Measurements from ENCODE around the gene GGN.
A peak's percentile ranks its signal among the peaks of the same experiment; 100 is the strongest.
"Not testable (repeated sequence)": the region's sequence is repeated elsewhere in the genome, so short reads cannot be mapped to it uniquely, and the experiment has no call there.

GGN gene

DNA sequence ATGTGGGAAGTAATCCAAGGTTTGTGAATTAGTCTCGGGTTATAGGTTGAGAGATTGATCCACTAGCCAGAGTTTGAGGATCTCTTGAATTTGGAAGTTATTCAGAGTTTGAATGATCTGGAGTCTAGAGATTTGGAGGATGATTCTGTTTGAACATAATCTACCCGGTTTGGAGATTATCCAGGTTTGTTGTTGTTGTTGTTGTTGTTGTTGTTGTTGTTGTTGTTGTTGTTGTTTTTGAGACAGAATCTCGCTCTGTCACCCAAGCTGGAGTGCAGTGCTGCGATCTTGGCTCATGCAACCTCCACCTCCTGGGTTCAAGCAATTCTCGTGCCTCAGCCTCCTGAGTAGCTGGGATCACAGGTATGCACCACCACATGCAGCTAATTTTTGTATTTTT, 24.1 kb upstream of the GGN start:
- DNase-seq (ENCODE audit: low spot score); FAIRE-seq: not testable (repeated sequence)

DNA sequence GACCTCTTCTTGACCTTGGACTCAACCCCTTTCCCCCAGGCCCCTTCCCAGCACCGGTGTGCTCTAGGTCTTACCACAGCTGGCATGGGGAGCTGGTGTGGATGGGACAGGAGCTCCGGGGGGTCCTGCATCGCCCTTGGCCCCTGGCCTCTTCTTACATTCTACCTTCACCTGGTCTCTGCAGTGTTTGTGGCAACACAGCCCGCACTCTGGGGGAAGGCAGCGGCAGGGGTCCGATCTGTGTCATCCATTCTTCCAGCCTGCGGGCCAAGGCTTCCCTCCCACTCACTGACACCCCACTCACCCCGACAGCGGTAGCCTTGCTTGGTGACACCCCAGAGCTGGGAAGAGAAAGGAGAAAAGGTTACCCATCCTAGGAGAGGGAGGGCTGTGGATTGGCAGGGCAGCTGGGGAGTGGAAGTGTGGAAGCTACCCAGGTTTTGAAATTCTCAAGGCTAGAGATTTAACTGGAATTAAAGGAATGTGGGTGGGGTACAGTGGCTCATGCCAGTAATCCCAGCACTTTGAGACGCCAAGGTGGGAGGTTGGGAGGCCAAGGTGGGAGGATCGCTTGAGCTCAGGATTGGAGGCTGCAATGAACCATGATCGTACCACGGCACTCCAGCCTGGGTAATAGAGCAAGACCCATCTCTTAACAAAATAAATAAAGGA, 23.3 kb upstream of the GGN start:
- DNase-seq (ENCODE audit: low spot score) (no peak), FAIRE-seq (no peak)

- not testable (repeated sequence) for FAIRE-seq; DNase-seq (ENCODE audit: low spot score)
These were observed 22.6 kb upstream of the GGN start for GRCh38 chr19:38410407-38410806.

- no peak for FAIRE-seq
- DNase-seq (ENCODE audit: low spot score): peak; percentile 31
These were observed 21.8 kb upstream of the GGN start for GRCh38 chr19:38409631-38410133.

GRCh38 chr19:38405276-38405675, 17.4 kb upstream of the GGN start:
- no peak for FAIRE-seq
- DNase-seq (ENCODE audit: low spot score): no peak

- FAIRE-seq (no peak), DNase-seq (ENCODE audit: low spot score) (no peak)
These were observed 17.0 kb upstream of the GGN start for GRCh38 chr19:38404858-38405257.

DNA sequence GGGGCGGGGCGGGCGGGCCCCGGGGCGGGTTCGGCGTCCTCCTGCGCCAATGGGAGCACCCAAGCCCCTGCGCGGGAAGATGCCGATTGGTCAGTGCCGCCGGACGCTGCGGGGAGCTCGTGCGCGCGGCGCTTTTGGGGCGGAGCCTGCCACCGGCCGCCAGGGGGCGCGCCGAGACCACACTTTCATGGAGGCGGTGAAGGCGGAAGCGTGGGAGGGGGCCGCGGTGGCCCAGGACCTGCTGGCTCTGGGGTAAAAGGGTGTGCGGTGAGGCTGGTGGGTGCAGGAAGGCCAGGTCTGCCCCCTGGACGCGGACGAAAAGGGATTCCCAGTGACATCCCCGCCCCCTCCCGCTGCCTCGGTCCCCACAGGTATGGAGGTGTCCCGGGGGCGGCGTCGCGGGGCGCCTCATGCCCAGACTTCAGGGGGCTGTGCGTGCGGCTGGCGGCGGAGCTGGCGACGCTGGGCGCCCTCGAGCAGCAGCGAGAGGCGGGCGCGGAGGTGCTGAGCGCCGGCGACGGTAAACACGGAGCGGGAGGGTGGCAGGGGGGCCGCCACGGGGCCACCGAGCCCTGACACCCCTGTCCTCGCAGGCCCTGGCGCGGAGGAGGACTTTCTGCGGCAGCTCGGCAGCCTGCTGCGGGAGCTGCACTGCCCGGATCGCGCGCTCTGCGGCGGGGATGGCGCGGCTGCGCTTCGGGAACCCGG, 15.3 kb upstream of the GGN start, which contains the start of gene FAM98C:
TSS of gene FAM98C (plus strand) at position 127 of the 708 bp plus-strand sequence. CDS start at position 188, 61 bp downstream.
- FAIRE-seq (peak; percentile 50), DNase-seq (ENCODE audit: low spot score) (peak; percentile 99)

DNA sequence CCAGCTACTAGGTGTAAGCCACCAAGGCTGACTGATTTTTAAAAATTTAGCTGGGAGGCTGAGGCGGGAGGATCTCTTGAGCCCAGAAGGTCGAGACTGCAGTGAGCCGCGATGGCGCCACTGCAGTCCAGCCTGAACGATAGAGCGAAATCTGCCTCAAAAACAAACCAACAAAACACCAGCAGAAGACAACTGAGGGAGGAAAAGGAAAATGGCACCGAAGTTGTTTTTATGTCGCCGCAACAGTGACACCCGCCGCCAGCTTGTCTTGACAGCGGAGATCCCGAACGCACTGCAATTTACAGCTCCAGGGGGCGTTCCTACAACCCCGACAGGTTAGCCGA, 14.8 kb upstream of the GGN start:
- no peak for DNase-seq (ENCODE audit: low spot score)
- FAIRE-seq: no peak

- no peak for FAIRE-seq
- no peak for DNase-seq (ENCODE audit: low spot score)
These were observed 13.3 kb upstream of the GGN start for GRCh38 chr19:38401148-38401547.

GRCh38 chr19:38400361-38400760, 12.5 kb upstream of the GGN start:
- no peak for FAIRE-seq
- no peak for DNase-seq (ENCODE audit: low spot score)

GRCh38 chr19:38399537-38399936, 11.7 kb upstream of the GGN start:
- DNase-seq (ENCODE audit: low spot score) (no peak), FAIRE-seq (no peak)

DNA sequence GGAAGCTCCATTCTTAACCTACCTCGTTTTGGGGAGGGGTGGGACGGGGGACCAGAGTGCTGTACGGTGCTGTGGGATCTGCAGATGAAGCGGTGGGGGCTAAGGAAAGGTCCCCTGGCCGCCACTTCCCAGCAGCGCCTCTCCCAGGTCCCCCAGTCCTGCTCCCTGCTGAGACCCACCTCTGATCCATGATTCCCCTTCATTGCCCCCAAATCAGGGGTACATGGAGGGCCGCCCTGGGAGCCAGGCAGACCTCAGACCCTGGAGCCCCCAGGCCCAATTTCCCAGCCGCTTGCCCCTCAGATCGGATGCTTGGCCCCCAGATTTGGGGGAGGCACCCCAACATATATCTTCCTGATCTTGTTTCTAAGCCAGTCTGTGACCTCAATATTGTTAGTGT, 11.2 kb upstream of the GGN start:
- DNase-seq (ENCODE audit: low spot score) (no peak), FAIRE-seq (no peak)

- FAIRE-seq (no peak), DNase-seq (ENCODE audit: low spot score) (no peak)
These were observed 7.7 kb upstream of the GGN start for GRCh38 chr19:38395381-38396114.

DNA sequence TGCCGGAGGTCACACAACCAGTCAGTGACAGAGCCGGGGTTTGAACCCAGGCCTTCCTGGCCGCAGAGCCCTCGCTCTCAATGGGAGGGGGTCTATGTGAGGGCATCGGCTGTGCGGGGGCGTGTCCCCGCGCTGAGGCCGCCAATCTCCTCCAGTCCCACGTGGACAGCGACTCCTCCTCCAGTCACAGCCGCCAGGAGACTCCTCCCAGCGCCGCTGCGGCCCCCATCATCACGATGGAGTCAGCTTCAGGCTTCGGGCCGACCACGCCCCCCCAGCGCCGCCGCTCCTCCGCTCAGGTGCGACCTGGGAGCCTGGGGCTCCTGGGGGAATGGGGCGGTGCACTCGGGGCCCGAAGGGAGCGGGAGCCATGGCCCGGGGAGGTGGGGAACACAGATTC, 6.7 kb upstream of the GGN start:
- FAIRE-seq: no peak
- DNase-seq (ENCODE audit: low spot score): no peak

DNA sequence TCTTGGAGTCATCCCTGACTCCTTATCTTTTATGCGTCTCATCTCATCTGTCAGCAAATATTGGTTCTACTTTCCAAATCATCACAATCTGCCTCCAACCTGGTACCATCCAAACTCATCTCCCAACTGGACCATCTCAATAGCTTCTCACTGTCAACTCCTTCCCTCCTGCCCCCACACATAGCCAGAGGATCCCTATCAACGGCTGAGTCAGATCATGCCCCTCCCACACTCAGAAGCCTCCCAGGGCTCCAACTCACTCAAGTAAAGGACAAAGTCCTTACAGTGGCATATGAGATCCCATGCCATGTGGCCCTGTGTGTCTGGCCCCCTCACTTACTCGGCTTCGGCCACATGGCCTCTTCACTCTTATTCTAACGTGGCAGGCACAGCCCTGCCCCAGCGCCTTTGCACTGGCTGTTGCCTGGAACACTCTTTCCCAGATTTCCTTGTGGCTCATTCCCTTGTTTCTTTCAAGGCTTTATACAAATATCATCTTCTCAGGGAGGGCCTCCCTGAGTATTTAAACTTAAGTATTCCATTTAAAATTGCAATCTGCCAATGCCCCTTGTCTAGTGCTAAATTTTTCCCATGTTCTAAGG, 5.0 kb upstream of the GGN start:
- DNase-seq (ENCODE audit: low spot score) (no peak), FAIRE-seq (peak; percentile 37)

DNA sequence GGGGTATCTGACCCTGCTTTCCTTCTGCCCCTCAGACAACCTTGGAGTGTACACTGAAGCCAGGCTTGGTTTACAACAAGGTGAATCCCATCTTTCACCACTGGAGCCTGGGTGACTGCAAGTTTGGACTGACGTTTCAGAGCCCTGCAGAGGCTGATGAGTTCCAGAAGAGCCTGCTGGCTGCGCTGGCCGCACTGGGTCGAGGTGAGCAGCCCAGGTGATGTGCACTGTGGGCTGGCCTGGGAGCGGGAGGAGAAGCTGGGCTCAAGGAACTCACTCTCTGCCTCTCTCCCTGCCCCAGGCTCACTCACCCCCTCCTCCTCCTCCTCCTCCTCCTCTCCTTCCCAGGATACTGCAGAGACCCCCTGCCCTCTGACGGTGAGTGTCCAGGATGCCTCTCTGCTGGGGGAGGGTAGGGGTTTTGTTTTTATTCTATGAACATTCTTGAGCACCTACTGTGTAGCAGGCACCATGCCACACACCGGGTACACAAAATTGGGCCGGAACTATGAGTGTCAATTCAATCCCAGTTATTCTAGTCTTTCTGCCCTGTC, 4.2 kb upstream of the GGN start:
- FAIRE-seq: no peak
- no peak for DNase-seq (ENCODE audit: low spot score)

DNA sequence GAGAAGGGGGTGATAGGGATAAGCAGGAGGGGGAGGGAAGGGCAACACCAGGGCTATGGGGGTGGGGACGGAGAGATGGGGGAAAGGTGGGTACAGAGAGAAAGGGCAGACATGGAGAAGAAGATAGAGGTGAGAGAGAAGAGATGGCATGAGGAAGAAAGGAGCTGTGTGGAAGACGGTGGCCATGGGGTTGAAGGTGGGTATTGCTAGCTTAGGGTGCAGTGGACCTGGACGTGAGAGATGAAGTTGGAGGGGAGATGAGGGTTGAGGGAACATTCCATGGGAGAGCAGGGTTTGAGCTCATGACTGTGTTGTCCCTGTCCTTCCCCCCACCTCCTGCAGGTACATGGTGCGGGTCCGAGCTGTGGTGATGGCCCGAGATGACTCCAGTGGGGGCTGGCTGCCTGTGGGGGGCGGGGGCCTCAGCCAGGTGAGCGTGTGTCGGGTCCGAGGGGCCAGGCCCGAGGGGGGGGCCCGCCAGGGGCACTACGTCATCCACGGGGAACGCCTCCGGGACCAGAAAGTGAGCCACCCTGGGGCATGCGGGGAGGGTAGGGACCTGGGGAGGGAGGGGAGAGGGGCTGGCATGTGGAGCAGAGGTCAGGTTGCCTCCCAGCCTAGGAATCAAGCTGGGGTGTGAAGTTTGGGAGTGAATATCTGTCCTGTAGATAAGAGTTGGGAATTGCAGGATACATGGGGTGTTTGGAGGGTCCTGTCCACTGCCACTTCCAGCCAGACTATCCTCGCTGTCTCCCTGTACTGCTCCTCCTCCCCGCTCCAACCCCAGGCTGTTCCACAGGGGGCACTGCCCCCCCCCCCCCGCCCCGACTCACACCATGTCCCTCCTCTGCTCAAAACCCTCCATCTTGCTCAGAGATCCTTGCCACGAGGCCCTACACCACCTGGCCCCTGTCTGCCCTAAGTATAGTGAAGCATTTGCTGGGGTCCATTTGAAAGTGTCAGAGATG, 2.4 kb upstream of the GGN start:
- peak; percentile 83 for FAIRE-seq
- DNase-seq (ENCODE audit: low spot score): no peak

GRCh38 chr19:38389101-38389925, 1.5 kb upstream of the GGN start:
- peak; percentile 86 for DNase-seq (ENCODE audit: low spot score)
- no peak for FAIRE-seq

GRCh38 chr19:38388349-38389100, 691 bp upstream of the GGN start, which contains the start of gene SPRED3:
Gene SPRED3, plus strand, starts transcription at chr19:38388697. Its CDS starts 1,606 bp downstream, at chr19:38390303.
- FAIRE-seq (no peak), DNase-seq (ENCODE audit: low spot score) (peak; percentile 76)

All from urothelium cell line (cell line).